Smooth muscle cell (in vitro differentiated cells): ENCODE data around the gene PCDHB1. TPM values are rescaled to one million over a fixed set of nuclear protein-coding genes. Genes with fewer than 3 reads are reported as not detected.
A peak's percentile ranks its signal among the peaks of the same experiment; 100 is the strongest.

ENCODE experiments used
- DNase-seq: peaks from one replicate; lab custom pipeline; 2025; ENCODE audit not compliant: unreplicated experiment; lab: John Stamatoyannopoulos, UW
- H2AFZ ChIP-seq: fragments of 200-600 bp; sonication (generic); 2 replicates; pipeline ENCODE4 v1.6.0; 2016; ENCODE audit warnings: antibody characterized with exemption, low read depth, mild to moderate bottlenecking
- H3F3A ChIP-seq: fragments of 200-600 bp; sonication (generic); 2 replicates; pipeline ENCODE4 v1.6.0; 2017; ENCODE audit warnings: antibody characterized with exemption, low read depth
- H3K27ac ChIP-seq: fragments of 200-600 bp; sonication (generic); 2 replicates; pipeline ENCODE4 v1.5.1; 2016; ENCODE audit warnings: low read depth, mild to moderate bottlenecking
- H3K27me3 ChIP-seq: fragments of 200-600 bp; sonication (generic); 2 replicates; pipeline ENCODE4 v1.6.1; 2016; ENCODE audit warnings: low read depth, mild to moderate bottlenecking
- H3K36me3 ChIP-seq: fragments of 200-600 bp; sonication (generic); 2 replicates; pipeline ENCODE4 v1.5.1; 2016; ENCODE audit warnings: low read depth
- H3K4me1 ChIP-seq: fragments of 200-600 bp; sonication (generic); 2 replicates; pipeline ENCODE4 v1.5.1; 2016; ENCODE audit warnings: low read depth
- H3K4me2 ChIP-seq: fragments of 200-600 bp; sonication (generic); 2 replicates; pipeline ENCODE4 v1.6.0; 2016; ENCODE audit warnings: mild to moderate bottlenecking
- H3K4me3 ChIP-seq: fragments of 200-600 bp; sonication (generic); 2 replicates; pipeline ENCODE4 v1.5.1; 2016; ENCODE audit warnings: mild to moderate bottlenecking
- H3K79me2 ChIP-seq: fragments of 200-600 bp; sonication (generic); 2 replicates; pipeline ENCODE4 v1.6.0; 2016; ENCODE audit warnings: low read depth, mild to moderate bottlenecking
- H3K9ac ChIP-seq: fragments of 200-600 bp; sonication (generic); 2 replicates; pipeline ENCODE4 v1.6.0; 2016; ENCODE audit warnings: low read depth
- H3K9me3 ChIP-seq: fragments of 200-600 bp; sonication (generic); replicated peaks from 2 replicates; pipeline ENCODE4 v1.5.1; 2016; ENCODE audit warnings: low read depth
- H4K20me1 ChIP-seq: fragments of 200-600 bp; sonication (generic); 2 replicates; pipeline ENCODE4 v1.6.0; 2016; ENCODE audit warnings: low read depth
- CTCF ChIP-seq: fragments of 200-600 bp; sonication (generic); IDR thresholded peaks from 2 replicates; pipeline ENCODE4 v1.5.1; 2017; ENCODE audit warnings: borderline replicate concordance, mild to moderate bottlenecking, antibody characterized with exemption; ENCODE audit not compliant: insufficient read depth, poor library complexity, severe bottlenecking
- WGBS: methylation state at CpG from one replicate; pipeline ENCODE4 v1.1.7; 2016; ENCODE audit warnings: low lambda C conversion rate; 5-methylcytosine and 5-hydroxymethylcytosine counted together
- polyA plus RNA-seq: library from polyadenylated mRNA; unstranded; fragments of >200 nt; fragmentation: Nextera tagmentation; extraction: Ambion mirVana; gene quantifications from 2 replicates; pipeline ENCODE4 v1.2.1, GENCODE V29; 2016
- total RNA-seq: library from RNA; depleted of rRNA; stranded (reverse); fragments of >200 nt; gene quantifications from 2 replicates; pipeline ENCODE4 v1.2.3, GENCODE V29; 2014

Gene PCDHB1
- total and polyA plus RNA-seq, 2 experiments from 2014 or later, result 0.04 TPM; not detected in 1

GRCh38 chr5:141042555-141042954, 8.6 kb upstream of the PCDHB1 start:
- DNase-seq, result no peak
- H3F3A ChIP-seq, result no peaks in the 10 kb centered on the region
- no peaks in the 10 kb centered on the region for H3K36me3 ChIP-seq
- WGBS, result 87% methylated on average over 1 of the region's 1 CpG
- no peak overlapping the region for H3K9ac ChIP-seq
- H3K79me2 ChIP-seq, result no peaks in the 10 kb centered on the region
- H3K4me1 ChIP-seq, result peaks cover 7% of the 10 kb centered on the region
- no peak overlapping the region for H3K4me2 ChIP-seq
- TF ChIP-seq CTCF, result no peak
- no peak overlapping the region for H2AFZ ChIP-seq
- peaks cover 18% of the 10 kb centered on the region for H3K27me3 ChIP-seq
- H4K20me1 ChIP-seq, result no peaks in the 10 kb centered on the region
- no peaks in the 10 kb centered on the region for H3K9me3 ChIP-seq
- H3K4me3 ChIP-seq, result no peak overlapping the region
- no peak overlapping the region for H3K27ac ChIP-seq

GRCh38 chr5:141051521-141051866, 320 bp downstream of the PCDHB1 start:
- H3K9ac ChIP-seq, result no peak overlapping the region
- H3K4me2 ChIP-seq, result peak overlapping the region; percentile 97
- H3K27ac ChIP-seq, result no peak overlapping the region
- no peak for DNase-seq
- no peak for TF ChIP-seq CTCF
- H4K20me1 ChIP-seq, result no peaks in the 10 kb centered on the region
- H3K9me3 ChIP-seq, result no peaks in the 10 kb centered on the region
- H3F3A ChIP-seq, result no peaks in the 10 kb centered on the region
- H3K36me3 ChIP-seq, result no peaks in the 10 kb centered on the region
- H2AFZ ChIP-seq, result peak overlapping the region; percentile 96
- H3K4me1 ChIP-seq, result no peaks in the 10 kb centered on the region
- no peaks in the 10 kb centered on the region for H3K79me2 ChIP-seq
- peaks cover 30% of the 10 kb centered on the region for H3K27me3 ChIP-seq
- WGBS, result 5% methylated on average over 19 of the region's 19 CpGs
- peak overlapping the region; percentile 83 for H3K4me3 ChIP-seq

GRCh38 chr5:141077826-141078225, 26.7 kb downstream of the PCDHB1 start:
- Histone ChIP-seq H3K27me3 (no peaks in the 10 kb centered on the region), H3K36me3 (no peaks in the 10 kb centered on the region), H3K9me3 (no peaks in the 10 kb centered on the region), H3K4me2 (no peak overlapping the region), H3K4me1 (no peaks in the 10 kb centered on the region), H3K4me3 (no peak overlapping the region), H4K20me1 (no peaks in the 10 kb centered on the region), H3F3A (no peaks in the 10 kb centered on the region), H2AFZ (no peak overlapping the region), H3K79me2 (no peaks in the 10 kb centered on the region), H3K27ac (no peak overlapping the region), H3K9ac (no peak overlapping the region)
- DNase-seq, result no peak
- TF ChIP-seq CTCF, result no peak
- 96% methylated on average over 17 of the region's 17 CpGs for WGBS

- H4K20me1 ChIP-seq, result no peaks in the 10 kb centered on the region
- no peak overlapping the region for H3K9ac ChIP-seq
- no peaks in the 10 kb centered on the region for H3K27me3 ChIP-seq
- TF ChIP-seq CTCF, result no peak
- H3K4me2 ChIP-seq, result no peak overlapping the region
- H3K9me3 ChIP-seq, result no peaks in the 10 kb centered on the region
- H3K79me2 ChIP-seq, result no peaks in the 10 kb centered on the region
- H3F3A ChIP-seq, result no peaks in the 10 kb centered on the region
- H3K36me3 ChIP-seq, result no peaks in the 10 kb centered on the region
- no peak overlapping the region for H3K27ac ChIP-seq
- no peak for DNase-seq
- H2AFZ ChIP-seq, result no peak overlapping the region
- H3K4me3 ChIP-seq, result no peak overlapping the region
- no peaks in the 10 kb centered on the region for H3K4me1 ChIP-seq
These were observed 31.1 kb downstream of the PCDHB1 start for GRCh38 chr5:141082228-141082627.
